Heart left ventricle (tissue), 16 donors: ENCODE measurements around the gene ALOXE3. TPM values are rescaled to one million over a fixed set of nuclear protein-coding genes. Genes with fewer than 3 reads are reported as not detected.
A peak's percentile ranks its signal among the peaks of the same experiment; 100 is the strongest.

Source experiments
- ATAC-seq, 4 donors: fragments of 200-7000 bp; cut with Tn5 transposase; one replicate each; pipeline ENCODE4 v1.9.1; 2020 to 2022; ENCODE audit warnings: moderate library complexity in 4 of 4, mild to moderate bottlenecking in 3 of 4, moderate number of reproducible peaks in 1 of 4
- DNase-seq, 5 donors: peaks; one replicate each; pipeline ENCODE4 v3.0.0-alpha.2; 2020
- H3K27ac ChIP-seq, 12 donors: fragments of 200-600 bp; sonication (generic) in 4 of 12; one replicate each; pipeline versions ENCODE4 v1.5.0 to v1.8.0; 2016 to 2022; ENCODE audit warnings: mild to moderate bottlenecking in 2 of 12
- H3K27me3 ChIP-seq, 9 donors: fragments of 200-600 bp; sonication (generic) in 2 of 9; one replicate each; pipeline versions ENCODE4 v1.5.1 to v1.8.0; 2016 to 2022; ENCODE audit warnings: mild to moderate bottlenecking in 3 of 9
- H3K36me3 ChIP-seq, 9 donors: fragments of 200-600 bp; sonication (generic) in 2 of 9; one replicate each; pipeline versions ENCODE4 v1.5.0 to v1.8.0; 2018 to 2022; ENCODE audit warnings: mild to moderate bottlenecking in 2 of 9
- H3K4me1 ChIP-seq, 12 donors: fragments of 200-600 bp; sonication (generic) in 4 of 12; one replicate each; pipeline versions ENCODE4 v1.5.0 to v1.8.0; 2016 to 2022; ENCODE audit warnings: mild to moderate bottlenecking in 3 of 12
- H3K4me3 ChIP-seq, 12 donors: fragments of 200-600 bp; sonication (generic) in 4 of 12; one replicate each; pipeline versions ENCODE4 v1.5.0 to v1.8.0; 2017 to 2022; ENCODE audit warnings: mild to moderate bottlenecking in 9 of 12, moderate library complexity in 4 of 12
- H3K9me3 ChIP-seq, 12 donors: fragments of 200-600 bp; sonication (generic) in 4 of 12; one replicate each; pipeline versions ENCODE4 v1.5.0 to v1.8.0; 2016 to 2022; ENCODE audit warnings: mild to moderate bottlenecking in 1 of 12
- POLR2A ChIP-seq, 2 donors: fragments of 450-650 bp; IDR thresholded peaks; one replicate each; pipeline ENCODE4 v1.6.1; 2017; ENCODE audit warnings: antibody characterized with exemption in 2 of 2, mild to moderate bottlenecking in 2 of 2, moderate library complexity in 2 of 2
- WGBS, 4 donors: extraction: QIAGEN DNeasy Blood & Tissue Kit in 2 of 4; methylation state at CpG; one replicate each; pipeline versions ENCODE4 v1.1.5 to v1.1.7; 2013 to 2018; 5-methylcytosine and 5-hydroxymethylcytosine counted together
- intact Hi-C, 10 donors: fragments of 100-400 bp; cut with DNase I; formaldehyde crosslinking; loops; one replicate each; pipeline versions ENCODE4 v1.11.1 to v1.14.2; 2022
- polyA plus RNA-seq, 2 donors: library from polyadenylated mRNA; stranded (reverse); fragments of 200-250 nt; gene quantifications; one replicate each; pipeline ENCODE4 v1.2.3, GENCODE V29; 2013
- total RNA-seq, 9 donors: library from RNA; depleted of rRNA in 2 of 9; stranded (reverse); fragments of >200 nt in 2 of 9; fragmentation: NEBNext Ultra II Directional in 3 of 9; extraction: Animal tissue kit (Norgen Biotek cat#: 25700) in 3 of 9; gene quantifications; one replicate each; pipeline versions ENCODE4 v1.1.0 to v1.2.4, GENCODE V29; 2016 to 2023
- TF ChIP-seq, protein P1 (sequence below), 12 donors: fragments of 200-600 bp; sonication (generic) in 4 of 12; IDR thresholded peaks; one replicate each; pipeline versions ENCODE4 v1.5.0 to v1.8.0; 2018 to 2022; ENCODE audit warnings: antibody characterized with exemption in 12 of 12, mild to moderate bottlenecking in 5 of 12
- donor health status: ischemic (EF 13 %, LVEDD 7.1; RV severe dilation, severe dysfunction).
- donor health status: healthy with polysubstance abuse.
- donor health status: DM: no; HTN: yes; CAD: no.
- donor health status: DM: no; HTN: no; CAD: no.
- donor health status: ischemic (EF 25% LVEDD 6.9; RV normal size, moderate dysfunction).
- donor health status: ischemic (EF 25% LVEDD 5.7; RV mildly dilated, moderate dysfunction).
- donor health status: healthy.
- donor health status: DM: yes; HTN: yes; CAD: no.
- donor health status: ischemic (EF 35%, LVEDD 5.7; RV mildly dilated, moderate dysfunction).
- donor health status: nonischemic (EF 11% LVEDD 7.7; RV severe dilation, severe dysfunction).
- donor health status: DM: yes; HTN: yes; CAD: no.
- donor health status: PGD.
- donor health status: ischemic (EF 29% LVEDD 5.4; RV normal size, mild dysfunction).
- donor health status: nonischemic (EF 23%, LVEDD 6.1; RV moderate dilation, normal function).

The ALOXE3 gene
- total and polyA plus RNA-seq, 11 donors, result 0.12 TPM; not detected in 10

DNA sequence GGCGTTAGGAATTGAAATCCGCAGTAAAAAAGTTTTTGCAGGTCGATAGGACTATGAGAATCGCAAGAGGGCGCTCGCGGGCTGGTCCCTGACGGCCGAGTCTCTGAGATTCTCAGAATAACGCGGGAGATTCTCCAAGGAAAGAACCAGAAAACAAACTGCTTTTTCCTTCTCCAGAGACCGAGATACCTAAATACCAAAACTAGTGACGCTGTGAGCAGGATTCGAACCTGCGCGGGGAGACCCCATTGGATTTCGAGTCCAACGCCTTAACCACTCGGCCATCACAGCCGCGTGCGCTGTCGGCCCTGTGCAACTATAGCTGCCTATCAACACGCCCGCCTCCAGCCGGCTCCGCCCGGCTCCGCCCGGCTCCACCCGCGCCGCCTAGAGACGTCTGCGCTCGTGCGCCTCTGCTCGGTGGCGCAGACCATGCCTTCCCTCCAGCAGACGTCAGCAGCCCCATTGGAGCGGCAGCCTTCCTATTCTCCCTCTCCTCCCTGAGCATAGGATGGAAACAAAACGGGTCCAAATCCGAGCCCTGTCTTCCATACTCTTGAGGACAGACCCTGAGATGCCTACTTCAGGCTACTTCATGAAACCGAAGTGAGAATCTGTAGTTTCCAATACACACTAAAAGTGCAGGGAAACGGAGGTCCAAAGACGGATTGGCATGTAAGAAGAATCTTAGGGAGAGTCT, 20.5 kb upstream of the ALOXE3 start:
- H3K4me3 ChIP-seq, result peak overlapping the region in 8 of 12 donors; percentile 2 to 48 (median 33)
- whole genome bisulfite sequencing, 4 donors, result 1 to 3% (median 2%) methylated on average over 32 to 46 of the region's 46 CpGs
- H3K27ac ChIP-seq, result peak overlapping the region; percentile 31 to 89 (median 81)
- intact Hi-C loops, result loop anchor here in 7 of 10 donors (1.0 to 10.0 kb wide), 9 partner anchors 12 to 302 kb away; partner anchors contain the start of genes PER1 (in 1 of the 7) and VAMP2 (in 1 of the 7)
- ATAC-seq, result peak; percentile 90 to 93 (median 91)
- H3K9me3 ChIP-seq, result no peaks in the 10 kb centered on the region
- peaks cover 8 to 48% (median 45%) of the 10 kb centered on the region in 9 donors for H3K36me3 ChIP-seq
- peak in 1 of 2 donors; percentile 75 for TF ChIP-seq POLR2A (IDR thresholded peaks at IDR 0.05)
- TF ChIP-seq, protein P1, sequence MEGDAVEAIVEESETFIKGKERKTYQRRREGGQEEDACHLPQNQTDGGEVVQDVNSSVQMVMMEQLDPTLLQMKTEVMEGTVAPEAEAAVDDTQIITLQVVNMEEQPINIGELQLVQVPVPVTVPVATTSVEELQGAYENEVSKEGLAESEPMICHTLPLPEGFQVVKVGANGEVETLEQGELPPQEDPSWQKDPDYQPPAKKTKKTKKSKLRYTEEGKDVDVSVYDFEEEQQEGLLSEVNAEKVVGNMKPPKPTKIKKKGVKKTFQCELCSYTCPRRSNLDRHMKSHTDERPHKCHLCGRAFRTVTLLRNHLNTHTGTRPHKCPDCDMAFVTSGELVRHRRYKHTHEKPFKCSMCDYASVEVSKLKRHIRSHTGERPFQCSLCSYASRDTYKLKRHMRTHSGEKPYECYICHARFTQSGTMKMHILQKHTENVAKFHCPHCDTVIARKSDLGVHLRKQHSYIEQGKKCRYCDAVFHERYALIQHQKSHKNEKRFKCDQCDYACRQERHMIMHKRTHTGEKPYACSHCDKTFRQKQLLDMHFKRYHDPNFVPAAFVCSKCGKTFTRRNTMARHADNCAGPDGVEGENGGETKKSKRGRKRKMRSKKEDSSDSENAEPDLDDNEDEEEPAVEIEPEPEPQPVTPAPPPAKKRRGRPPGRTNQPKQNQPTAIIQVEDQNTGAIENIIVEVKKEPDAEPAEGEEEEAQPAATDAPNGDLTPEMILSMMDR (IDR thresholded peaks at IDR 0.05), result peak; percentile 82 to 95 (median 90)
- H3K4me1 ChIP-seq, result peaks cover 0 to 45% (median 15%) of the 10 kb centered on the region in 12 donors
- DNase-seq, result peak; percentile 94 to 97 (median 94)
- H3K27me3 ChIP-seq, result no peaks in the 10 kb centered on the region

DNA sequence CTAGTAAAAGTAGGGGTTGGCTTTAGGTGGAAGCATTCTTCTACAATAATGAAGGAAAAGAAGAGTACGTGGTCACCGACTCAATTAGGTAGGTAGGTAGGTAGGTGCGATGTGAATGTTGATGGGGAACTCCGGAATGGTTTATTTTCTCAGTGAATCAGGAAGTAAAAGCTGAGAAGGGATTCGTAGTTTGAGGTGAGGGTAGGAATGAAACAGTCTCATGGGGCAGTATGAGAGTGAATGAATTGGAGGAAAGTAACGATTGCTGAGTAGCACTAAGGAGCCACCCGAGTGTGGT, 20.0 kb upstream of the ALOXE3 start:
- intact Hi-C loops, result loop anchor here in 7 of 10 donors (1.0 to 10.0 kb wide), 8 partner anchors 14 to 301 kb away; partner anchors contain the start of genes PER1 (in 1 of the 7) and VAMP2 (in 1 of the 7)
- no peak for TF ChIP-seq POLR2A (IDR thresholded peaks at IDR 0.05)
- TF ChIP-seq, protein P1 (IDR thresholded peaks at IDR 0.05), result no peak
- Histone ChIP-seq H3K9me3 (no peaks in the 10 kb centered on the region), H3K36me3 (peaks cover 8 to 43% (median 40%) of the 10 kb centered on the region in 9 donors), H3K27me3 (no peaks in the 10 kb centered on the region), H3K27ac (peak overlapping the region in 11 of 12 donors; percentile 58 to 89 (median 82)), H3K4me3 (peak overlapping the region in 8 of 12 donors; percentile 2 to 48 (median 33)), H3K4me1 (peaks cover 0 to 45% (median 15%) of the 10 kb centered on the region in 12 donors)
- WGBS, 4 donors, result 1 to 4% (median 2%) methylated on average over 7 of the region's 7 CpGs
- DNase-seq (no peak), ATAC-seq (peak in 1 of 4 donors; percentile 25)

DNA sequence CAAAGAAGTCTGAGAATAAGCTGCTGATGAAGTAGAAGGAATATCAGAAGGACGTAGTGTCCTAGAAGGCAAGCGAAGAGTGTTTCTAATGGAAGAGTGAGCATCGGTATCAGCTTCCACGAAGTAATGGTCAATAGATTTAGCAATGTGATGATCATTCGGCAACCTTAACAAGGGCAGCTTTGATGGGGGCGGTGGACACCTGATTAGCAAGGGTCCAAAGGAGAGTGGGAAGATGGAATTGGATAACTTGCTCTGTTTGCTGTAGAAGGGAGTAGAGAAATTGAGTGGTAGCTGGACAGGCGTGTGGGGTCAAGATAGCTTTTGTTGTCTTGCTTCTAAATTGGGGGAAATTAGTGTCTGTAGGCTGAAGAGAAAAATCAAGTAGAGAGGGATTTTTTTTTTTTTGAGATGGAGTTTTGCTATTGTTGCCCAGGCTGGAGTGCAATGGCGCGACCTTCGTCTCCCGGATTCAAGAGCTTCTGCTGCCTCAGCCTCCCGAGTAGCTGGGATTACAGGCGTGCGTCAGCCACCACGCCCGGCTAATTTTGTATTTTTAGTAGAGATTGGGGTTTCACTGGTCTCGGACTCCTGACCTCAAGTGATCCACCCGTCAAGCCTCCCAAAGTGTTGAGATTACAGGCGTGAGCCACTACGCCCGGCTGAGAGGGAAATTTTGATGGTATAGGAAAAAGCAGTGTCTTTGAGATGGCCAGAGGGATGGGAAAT, 19.5 kb upstream of the ALOXE3 start:
- Histone ChIP-seq H3K9me3 (no peaks in the 10 kb centered on the region), H3K27me3 (no peaks in the 10 kb centered on the region), H3K4me1 (peaks cover 0 to 42% (median 15%) of the 10 kb centered on the region in 12 donors), H3K4me3 (peak overlapping the region in 8 of 12 donors; percentile 2 to 48 (median 33)), H3K27ac (peak overlapping the region in 10 of 12 donors; percentile 58 to 89 (median 84)), H3K36me3 (peaks cover 8 to 38% (median 35%) of the 10 kb centered on the region in 9 donors)
- TF ChIP-seq, protein P1 (IDR thresholded peaks at IDR 0.05), result no peak
- 30 to 46% (median 36%) methylated on average over 21 of the region's 21 CpGs for WGBS, 4 donors
- no peak for ATAC-seq
- intact Hi-C loops, result loop anchor here in 7 of 10 donors (1.0 to 10.0 kb wide), 8 partner anchors 15 to 301 kb away; partner anchors contain the start of genes PER1 (in 1 of the 7) and VAMP2 (in 1 of the 7)
- no peak for DNase-seq

- TF ChIP-seq POLR2A (IDR thresholded peaks at IDR 0.05), result no peak
- TF ChIP-seq, protein P1 (IDR thresholded peaks at IDR 0.05), result no peak
- Histone ChIP-seq H3K27ac (no peak overlapping the region), H3K4me3 (no peak overlapping the region), H3K4me1 (peaks cover 0 to 11% (median 9%) of the 10 kb centered on the region in 12 donors), H3K9me3 (no peaks in the 10 kb centered on the region), H3K36me3 (no peaks in the 10 kb centered on the region), H3K27me3 (peaks cover 0 to 15% (median 0%) of the 10 kb centered on the region in 9 donors)
- no peak for ATAC-seq
- WGBS, 4 donors, result 88 to 93% (median 92%) methylated on average over 4 of the region's 4 CpGs
- no peak for DNase-seq
- intact Hi-C loops, result loop anchor here in 1 of 10 donors (10.0 kb wide), 1 partner anchor 51 kb away; no protein-coding TSS in a partner anchor
Observed at GRCh38 chr17:8133941-8134340, 15.6 kb upstream of the ALOXE3 start.
